NCI-H128 (cell line): ENCODE results near the gene NFIA.
A peak's percentile ranks its signal among the peaks of the same experiment; 100 is the strongest.

Experiments used
- DNase-seq: peaks from one replicate; lab custom pipeline; 2025; ENCODE audit not compliant: unreplicated experiment; lab: John Stamatoyannopoulos, UW

Gene NFIA

DNA sequence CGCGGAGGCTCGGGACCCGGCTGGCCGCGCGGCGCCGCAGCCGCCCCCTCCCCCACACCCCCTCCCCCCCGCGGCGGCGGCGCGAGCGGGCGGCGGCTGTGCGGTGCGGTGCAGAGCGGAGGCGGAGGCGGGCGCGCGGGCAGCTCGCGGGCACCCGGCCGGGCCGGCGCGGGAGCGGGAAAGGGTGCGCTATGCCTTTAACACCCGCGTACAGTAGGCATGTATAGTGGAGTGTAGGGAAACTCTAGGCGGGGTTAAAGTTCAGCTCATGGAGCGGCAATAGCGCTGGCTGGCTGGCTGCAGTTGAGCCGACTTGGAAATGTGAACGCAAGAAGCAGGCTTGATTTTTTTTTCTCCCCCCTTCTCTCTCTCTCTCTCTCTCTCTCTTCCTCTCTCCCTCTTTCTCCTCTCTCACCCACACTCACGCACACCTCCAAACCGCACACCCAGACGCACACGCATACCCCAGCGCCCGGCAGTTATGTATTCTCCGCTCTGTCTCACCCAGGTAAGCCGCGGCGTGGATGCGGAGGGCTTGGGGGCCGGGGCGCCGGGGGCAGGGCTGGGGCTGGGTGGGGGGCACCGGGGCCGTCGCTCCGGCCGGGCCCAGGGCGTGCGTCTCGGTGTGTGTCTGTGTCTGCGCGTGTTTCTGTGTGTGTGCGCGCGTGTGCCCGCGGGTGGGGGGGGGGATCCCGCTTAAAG, at the start of gene NFIA:
TSS of gene NFIA (plus strand) at position 251 of the 702 bp plus-strand sequence.
- no peak for DNase-seq

DNA sequence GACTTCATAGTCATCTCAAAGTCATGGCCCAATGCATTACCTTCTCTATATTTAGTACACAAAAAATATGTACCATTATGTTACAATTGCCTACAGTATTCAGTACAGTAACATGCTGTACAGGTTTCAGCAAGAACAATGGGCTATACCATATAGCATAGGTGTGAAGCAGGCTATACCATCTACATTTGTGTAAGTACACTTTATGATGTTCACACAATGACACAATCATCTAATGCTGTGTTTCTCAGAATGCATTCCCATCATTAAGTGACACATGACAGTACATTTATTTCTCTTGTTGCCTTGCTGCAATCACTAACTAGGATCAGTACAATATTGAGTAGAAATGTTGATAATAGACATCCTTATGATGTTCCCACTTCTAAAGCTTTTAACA, 46.5 kb upstream of the NFIA start:
- DNase-seq: no peak

DNA sequence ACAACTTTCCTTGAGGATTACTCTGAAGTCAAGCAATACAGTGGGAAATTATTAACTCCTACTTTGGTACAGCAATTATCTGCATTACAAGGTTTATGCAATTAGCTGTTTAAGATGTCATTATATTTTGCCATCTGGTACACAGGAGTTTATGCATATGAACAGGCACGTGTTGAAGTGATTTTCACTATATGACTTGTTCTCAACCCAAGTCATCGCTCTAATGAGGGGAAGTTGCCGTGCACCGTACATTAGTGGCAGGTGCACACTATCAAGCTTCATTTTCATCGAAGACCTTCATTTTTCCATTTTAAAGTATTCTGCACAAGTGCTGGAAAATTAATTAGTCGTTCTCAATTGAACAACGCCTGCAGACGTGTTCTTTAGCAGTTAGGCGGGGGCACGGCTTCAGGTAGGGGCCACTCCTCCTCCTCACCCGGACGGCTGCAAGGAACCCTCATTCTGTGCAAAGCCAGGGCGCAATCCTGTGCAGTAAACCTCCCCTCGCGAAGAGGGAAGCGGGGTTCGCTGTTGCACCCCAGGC, 39.8 kb upstream of the NFIA start:
- DNase-seq: no peak

DNA sequence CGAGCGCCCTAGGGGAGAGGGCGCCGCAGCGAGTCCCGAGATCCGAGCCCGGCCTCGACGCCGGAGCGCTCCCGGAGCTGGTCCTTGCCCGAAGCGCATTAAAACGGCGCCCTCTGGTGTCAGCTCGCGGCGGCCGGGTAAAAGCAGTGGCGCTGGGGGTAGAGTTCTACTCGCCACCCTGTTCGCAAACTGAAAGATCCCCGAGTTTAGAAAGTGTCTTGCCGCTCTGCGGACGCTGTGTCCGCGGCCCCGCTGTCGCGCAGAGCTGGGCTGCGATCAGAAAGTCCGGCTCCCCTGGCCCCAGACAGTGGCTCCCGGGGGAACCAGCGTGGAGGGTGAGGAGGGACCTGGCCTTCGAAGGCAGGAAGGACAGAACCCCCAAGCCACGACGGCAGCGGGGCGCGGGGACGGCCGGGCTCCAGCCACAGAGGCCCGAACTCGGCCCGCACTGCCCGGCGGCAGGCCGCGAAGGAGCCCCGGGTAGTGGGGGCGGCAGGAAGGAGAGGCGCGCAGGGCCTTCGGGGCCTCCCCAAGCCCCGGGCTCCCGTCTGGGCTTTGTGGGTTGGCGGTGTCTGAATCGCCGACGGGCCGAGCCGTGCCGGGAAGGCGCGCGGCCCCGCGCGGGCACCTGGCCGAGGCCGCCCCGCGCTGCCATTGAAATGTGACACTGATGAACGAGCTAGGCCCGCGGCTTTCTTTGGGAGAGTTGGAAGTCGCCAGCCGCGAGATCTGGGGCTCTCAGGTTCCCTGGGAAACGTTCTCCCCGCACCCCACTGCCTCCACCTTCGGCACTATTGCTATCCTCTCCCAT, 39.1 kb upstream of the NFIA start:
- DNase-seq: peak; percentile 68

DNA sequence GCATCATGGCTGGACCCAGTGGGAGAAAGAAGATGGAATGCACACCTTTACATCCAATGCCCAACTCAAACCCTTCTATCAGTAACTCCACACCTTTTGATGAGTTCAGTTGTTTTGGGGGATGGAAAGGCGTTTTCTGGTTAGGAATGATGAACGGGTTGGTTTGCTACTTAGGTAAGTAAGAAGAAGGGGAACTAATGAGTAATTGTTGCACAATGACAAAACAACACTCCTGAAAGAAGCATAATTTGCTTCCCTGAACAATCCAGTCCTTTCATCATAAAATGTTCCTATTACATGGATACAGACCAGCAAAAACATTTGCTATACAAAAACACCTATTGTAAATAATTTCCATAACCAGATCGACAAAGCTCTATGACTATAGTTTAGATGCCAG, 35.9 kb upstream of the NFIA start:
- no peak for DNase-seq

DNA sequence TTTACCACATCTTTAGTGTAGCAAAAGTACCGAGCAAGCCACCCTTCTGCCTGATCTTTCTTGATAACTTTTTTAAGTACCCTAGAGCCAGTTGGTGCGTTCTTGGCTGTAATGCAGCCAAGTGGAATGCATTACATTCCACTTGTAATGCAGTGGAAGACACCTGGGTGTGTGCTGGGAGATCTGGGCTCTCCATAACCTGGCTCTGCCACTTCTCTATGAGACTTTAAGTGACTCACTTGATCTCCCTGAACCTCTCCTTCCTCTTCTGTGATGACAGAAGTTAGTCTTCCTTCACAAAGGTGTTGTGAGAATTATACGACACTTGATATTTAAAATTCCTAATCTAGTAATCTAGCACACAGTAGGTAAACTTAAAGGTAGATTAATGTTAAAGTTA, 35.3 kb upstream of the NFIA start:
- no peak for DNase-seq

DNA sequence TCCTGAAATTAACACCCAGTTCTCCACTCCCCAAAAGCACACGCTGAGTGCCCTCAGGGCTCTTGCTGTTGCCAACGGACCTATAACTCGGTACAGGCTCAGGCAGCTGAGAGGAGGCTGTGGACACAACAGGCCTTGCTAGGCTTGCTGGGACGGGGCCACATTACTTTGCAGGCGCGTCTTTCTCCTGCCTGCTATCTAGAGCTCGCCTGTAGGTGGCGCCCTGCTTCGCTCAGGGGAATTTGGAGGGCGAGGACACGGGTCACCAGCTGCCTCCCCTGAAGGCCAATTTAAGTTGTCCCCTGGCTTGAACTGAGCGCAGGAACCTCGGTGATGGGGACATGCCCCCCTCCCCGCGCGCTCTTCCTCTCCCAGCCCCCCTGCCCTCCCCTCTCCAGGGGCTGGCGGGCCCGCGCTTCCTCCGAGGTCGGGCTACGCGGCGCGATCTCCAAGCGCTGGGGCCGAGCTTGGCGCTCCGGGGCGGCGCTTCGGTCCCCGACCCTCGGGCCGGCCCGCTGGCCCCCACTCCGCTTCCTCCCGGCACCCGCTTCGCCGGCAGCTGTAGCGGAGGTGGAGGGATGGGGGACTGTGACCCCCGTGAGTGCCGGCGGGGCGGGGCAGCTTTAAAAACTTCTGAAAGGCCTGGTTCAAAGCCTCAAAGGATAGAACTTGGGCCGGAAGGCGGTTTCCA, 32.4 kb upstream of the NFIA start:
- DNase-seq: peak; percentile 90

DNA sequence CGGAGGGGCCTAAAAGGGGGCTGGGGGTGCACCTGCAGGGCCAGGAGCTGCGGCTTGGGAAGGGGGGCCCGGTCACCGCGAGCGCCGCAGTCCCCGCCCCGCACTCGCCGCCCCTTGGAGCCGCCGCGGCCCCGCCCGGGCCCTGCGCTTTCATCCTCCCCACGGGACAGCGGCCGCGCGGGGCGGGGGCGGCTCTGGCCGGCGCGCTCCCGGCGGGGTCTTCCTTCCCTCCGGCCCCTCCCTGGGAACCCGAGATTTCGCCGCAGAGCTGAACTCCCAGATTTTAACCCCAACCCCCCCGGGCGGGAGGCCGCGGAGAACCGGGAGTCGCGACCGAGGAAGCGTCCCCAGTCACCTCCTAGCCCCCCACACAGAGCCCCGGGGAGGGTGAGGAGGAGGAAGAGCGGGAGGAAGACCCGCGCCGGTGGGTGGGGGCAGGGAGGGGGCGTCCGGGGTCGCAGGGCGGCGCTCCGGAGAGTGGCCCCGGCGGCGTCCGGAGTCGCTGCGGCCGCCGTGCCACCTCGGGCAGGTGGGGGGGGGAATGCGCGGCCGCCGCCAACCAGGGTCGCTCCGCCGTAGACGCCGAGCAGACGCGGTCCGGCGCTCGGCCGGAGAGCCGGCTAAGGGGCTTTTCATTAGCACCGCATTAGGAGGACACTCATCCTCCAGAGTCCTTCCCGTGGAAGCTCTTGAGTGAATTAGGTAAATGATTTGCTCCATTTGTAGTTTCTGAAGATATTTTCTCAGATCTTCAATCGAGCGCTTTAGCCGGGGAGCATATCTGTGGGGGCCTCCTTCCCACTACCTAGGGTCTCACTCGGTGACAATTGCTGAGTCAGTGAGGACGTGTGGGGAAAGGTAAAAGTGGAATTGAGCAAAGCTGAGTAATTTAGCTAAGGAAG, 31.6 kb upstream of the NFIA start:
- no peak for DNase-seq

DNA sequence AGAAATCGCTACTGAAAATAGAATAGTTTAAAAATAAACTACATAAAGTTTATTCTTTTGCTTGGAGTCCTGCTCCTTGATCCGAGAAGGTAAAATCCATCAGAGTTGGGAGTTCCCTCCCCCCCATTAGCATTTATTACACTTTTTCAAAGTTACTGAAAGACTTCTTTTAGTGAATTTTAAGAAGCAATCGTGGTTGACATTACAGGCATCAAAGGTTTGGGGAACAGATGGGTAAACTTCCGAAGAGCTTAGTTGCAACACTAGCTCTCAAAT, 31.0 kb upstream of the NFIA start:
- DNase-seq: no peak

DNA sequence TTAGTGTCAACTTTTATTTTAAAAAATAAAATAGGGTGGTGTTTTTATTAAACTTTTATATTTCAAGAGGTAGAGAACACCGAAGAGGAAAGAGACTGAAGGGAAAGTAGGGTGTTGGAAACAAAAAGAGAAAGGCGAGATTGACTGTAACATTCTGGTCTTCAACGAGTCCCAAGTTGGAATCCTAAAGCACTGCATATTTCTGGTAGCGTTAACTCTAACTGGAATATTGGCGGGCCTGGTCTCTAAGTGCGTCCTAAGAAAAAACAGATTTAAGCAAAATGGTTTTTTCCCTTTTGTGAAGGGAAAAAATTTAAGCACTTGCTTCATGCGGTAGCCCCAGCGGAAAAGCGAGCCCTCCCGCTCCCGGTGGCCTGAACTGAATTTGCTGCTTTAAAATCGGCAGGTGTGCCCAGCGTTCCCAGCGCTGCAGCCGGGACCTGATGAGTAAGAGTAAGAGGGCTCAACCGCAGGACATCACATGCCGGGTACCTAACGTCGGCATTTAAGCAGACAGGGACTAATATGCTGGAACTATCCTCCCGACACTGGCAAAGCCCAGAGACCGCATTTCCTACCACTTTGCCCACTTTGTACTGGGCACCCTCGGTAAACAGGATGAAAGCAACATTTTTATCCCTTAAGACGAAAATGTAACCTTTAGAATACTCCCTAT, 30.5 kb upstream of the NFIA start:
- no peak for DNase-seq

DNA sequence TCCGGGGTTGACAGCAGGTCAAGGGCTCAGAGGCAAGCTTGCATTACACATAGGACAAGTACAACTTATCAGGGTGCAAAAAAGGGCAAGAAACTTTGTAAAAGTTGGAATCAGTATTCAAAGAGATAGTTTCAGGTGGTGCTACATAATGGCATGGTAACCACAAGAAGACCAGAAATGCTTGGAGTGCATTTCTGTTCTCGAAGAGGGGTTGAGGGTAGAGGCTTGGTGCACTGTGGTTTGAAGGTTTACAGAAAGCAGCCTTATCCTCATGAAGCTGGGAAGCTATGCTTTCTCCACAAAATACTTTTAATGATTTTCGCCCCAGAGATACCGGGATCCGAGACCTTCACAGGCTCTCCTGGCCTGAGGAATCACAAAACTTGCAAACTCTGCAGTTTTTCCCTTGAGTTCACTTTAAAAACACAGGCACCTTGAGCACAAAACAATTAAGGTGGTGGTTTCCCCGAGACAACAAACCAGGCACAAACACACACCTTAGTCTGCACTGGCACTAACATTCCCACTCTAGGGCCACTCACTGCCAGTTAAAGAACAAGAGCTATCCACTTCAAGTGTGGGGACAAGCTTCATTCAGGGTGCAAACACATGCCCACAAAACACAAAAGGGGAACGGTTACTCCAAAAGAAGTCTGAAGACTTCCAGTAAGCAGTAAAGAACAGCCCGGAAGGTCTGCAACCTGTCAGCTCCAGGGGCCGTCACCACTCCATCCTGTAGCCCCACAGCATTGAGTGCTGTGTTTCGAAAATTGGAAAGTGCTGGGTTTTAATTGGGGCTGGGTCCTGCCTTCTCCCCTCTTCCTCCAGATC, 29.8 kb upstream of the NFIA start:
- DNase-seq: no peak

DNA sequence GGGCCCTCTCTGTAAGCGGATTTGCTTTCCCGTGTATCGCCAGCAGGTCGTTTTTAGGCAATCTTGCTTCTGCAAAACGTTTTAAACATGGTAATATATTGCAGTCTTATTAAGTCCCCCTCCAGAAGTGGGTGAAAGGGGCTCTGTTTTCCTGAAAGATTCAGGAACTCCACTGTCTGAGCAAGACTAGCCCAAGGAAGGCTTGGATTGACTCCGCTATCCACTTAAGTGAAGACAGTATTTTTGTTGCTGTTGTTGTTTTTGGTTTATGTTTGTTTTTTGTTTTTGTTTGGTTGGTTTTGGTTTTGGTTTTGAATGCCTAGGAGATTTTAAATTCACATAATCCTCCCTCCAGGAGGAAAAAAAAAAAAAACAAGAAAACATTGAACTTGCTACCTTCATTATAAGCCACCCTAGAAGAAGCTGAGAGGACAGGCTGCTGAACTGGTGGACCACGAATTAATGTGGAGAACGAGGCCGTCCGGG, 29.1 kb upstream of the NFIA start:
- DNase-seq: no peak

DNA sequence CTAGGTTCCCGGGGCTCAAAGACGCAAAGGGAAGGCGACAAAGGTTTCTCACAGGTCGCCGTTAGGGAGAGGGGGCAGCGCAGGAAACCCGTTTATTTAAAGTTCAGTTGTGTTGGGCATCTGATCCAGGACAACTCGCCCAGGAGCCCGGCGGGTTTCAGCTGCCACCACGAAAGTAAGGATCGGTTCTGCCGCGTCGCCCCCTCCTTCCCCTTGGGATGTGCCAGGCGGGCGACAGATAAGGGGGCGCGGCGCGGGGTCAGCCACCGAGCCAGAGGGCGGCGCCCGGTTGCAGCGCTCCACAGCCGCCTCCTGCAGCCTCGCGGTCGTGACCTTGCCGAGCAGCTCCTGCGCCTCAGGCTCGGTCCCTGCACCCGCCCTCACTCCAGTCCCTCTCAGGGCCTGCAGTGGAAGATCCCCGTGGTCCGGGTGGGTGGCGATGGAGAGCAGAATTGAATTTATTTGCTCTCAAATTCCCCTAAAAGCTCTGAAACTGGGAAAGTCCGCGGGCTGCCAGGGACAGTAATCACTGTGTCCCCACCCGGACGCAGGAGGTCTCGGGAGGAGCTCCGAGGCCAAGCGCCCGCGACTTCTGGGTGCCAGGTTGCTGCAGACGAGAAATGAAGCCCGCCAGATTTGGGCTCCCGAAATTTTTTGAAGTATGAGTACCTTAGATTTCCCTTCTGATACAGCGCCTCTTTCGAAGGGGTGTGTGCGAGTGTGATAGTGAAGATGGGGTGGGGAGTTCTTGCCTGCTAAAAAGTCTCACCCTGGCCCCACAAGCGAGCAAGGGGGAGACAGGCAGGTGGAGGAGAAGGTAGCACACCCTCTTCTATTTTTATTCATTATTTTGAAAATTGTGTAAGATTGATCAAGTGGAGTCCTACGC, 28.4 kb upstream of the NFIA start:
- no peak for DNase-seq

DNA sequence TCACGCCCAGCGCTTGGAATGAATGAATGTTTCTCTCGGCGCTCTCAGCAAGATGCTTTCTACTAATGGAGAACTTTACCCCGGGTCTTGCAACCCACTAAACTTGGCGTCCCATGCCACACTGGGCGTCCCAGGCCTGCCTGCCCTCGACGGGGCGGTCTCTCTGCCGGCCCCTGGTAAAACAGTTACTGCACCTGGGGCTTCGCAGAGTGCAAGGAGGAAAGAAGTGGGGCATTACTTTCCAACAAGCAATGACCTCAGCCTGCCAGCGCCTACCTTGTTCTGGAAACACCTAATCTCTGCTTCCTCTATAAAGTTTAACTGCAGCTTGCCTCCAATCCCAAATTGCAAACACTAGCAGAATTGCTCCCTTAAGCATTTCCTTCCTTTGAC, 27.8 kb upstream of the NFIA start:
- DNase-seq: no peak

DNA sequence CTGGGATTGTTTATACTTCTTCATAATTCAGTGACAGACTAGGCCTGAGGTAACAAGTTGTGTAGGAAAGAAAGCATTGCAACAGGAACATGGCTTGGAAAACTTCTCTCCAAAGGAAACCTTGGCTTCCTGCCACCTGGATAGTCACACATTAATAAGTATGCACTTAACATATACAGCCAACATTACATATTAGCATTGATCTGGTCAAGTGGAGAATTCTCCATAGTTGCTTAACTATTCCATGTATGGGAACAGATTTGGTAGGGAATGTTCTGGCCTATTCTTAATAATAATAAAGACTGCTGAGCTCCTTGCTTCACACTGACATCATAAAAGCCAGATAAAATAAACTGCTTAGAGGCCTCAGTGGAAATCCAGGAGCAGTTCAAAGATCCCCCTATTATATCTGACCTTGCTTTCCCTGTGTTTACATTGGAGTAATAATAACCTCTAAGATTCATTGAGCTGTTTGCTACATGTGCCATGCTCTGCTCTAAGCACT, 27.2 kb upstream of the NFIA start:
- DNase-seq: no peak

DNA sequence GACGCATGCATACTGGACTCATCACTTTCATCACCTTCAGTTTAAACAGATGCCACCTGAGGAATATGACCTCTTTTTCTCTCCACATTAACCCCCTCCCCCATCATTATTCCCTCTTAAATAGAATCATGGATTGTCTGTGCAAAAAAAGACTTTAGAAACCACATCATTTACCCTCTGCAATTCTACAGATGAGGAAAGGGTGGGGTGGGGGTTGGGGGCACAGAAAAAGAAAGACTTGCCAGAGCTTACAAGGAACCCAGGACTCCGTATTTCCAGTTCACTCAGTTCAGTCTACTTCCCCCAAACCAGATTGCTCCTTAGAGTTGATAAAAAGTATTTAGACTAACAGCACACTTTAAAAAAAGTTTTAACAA, 26.2 kb upstream of the NFIA start:
- DNase-seq: no peak

DNA sequence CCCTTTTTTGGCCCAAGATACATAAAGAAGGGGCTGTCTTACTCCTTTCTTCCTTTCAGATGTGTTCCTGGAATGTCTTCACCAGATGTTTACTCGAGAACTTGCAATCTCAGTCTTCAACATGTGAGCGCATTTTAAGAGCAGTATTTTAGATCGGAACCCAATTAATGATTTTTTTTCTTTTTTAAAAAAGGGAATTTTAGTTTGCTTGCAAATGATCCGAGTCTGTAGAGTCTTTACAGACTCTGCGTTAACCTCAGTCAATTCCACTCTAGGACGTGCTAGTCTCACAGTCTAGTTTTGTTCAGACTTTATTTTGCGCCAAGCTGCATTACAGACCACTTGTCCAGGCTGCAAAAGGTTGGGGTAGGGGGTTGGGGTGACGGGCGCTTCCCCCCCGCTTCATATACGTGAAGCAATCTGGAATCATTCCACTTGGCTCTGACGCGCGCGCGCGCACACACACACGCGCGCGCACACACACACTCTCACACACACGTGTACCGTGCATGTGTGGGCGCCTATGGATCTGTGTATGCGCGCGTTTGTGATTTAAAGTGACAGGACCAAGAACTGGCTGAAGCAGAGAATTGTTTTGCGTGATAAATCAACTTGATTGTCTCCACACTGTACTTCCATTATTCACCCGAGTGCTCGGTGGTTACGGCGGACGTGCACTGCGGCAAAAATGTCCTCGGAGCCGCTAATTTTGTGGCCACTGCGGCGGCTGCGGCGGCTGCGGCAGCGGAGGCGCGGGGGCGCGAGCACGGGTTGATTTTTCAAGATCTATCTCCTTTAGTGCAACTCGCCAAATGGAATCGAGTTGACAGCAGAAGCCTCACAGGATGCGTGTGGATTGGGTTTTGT, 25.6 kb upstream of the NFIA start:
- peak; percentile 33 for DNase-seq
